ENCODE results near the gene CLIC3. TPM values are rescaled to one million over a fixed set of nuclear protein-coding genes. Genes with fewer than 3 reads are reported as not detected.

Gene CLIC3
- total RNA-seq, 1 donor from 2014 or later: 0.39 TPM

- Histone ChIP-seq H3K4me3 (ENCODE audit: insufficient read depth, low read depth, low read length) (no peak overlapping the region), H3K4me1 (ENCODE audit: insufficient read depth, low read length) (no peaks in the 10 kb centered on the region), H3K36me3 (ENCODE audit: insufficient read depth, low read length) (no peaks in the 10 kb centered on the region), H3K9me3 (ENCODE audit: insufficient read depth, low read depth, low read length) (no peaks in the 10 kb centered on the region), H3K27me3 (ENCODE audit: insufficient read depth, low read length) (no peaks in the 10 kb centered on the region), H3K4me2 (ENCODE audit: low read length) (no peak overlapping the region), H3K27ac (ENCODE audit: low read depth, low read length) (no peak overlapping the region), H3K79me2 (ENCODE audit: insufficient read depth, low read length) (no peaks in the 10 kb centered on the region), H3K9ac (ENCODE audit: low read length) (no peak overlapping the region), H4K20me1 (ENCODE audit: insufficient read depth, low read length) (peaks cover 4% of the 10 kb centered on the region), H2AFZ (ENCODE audit: low read depth, low read length) (no peak overlapping the region)
- no peak for FAIRE-seq
- Mint-ChIP-seq H3K36me3 (ENCODE audit: low read depth, unreplicated experiment) (peaks cover 8% of the 10 kb centered on the region), H3K27me3 (ENCODE audit: low read depth, unreplicated experiment) (peaks cover 3% of the 10 kb centered on the region), H3K27ac (ENCODE audit: unreplicated experiment) (no peak overlapping the region), H3K4me1 (ENCODE audit: low read depth, unreplicated experiment) (no peaks in the 10 kb centered on the region), H3K9me3 (ENCODE audit: unreplicated experiment) (no peaks in the 10 kb centered on the region), H3K4me3 (ENCODE audit: unreplicated experiment) (no peak overlapping the region)
- TF ChIP-seq EZH2 (IDR thresholded peaks at IDR 0.05; ENCODE audit: insufficient read depth, low read length) (no peak), CTCF (IDR thresholded peaks at IDR 0.05; ENCODE audit: insufficient read depth, low read depth, low read length) (no peak)
- DNase-seq (ENCODE audit: low read depth): no peak
These were observed 23.7 kb upstream of the CLIC3 start for GRCh38 chr9:137019891-137020683.

GRCh38 chr9:137018761-137019559, 22.6 kb upstream of the CLIC3 start:
- Mint-ChIP-seq H3K27me3 (ENCODE audit: low read depth, unreplicated experiment) (peaks cover 3% of the 10 kb centered on the region), H3K4me3 (ENCODE audit: unreplicated experiment) (no peak overlapping the region), H3K9me3 (ENCODE audit: unreplicated experiment) (no peaks in the 10 kb centered on the region), H3K4me1 (ENCODE audit: low read depth, unreplicated experiment) (no peaks in the 10 kb centered on the region), H3K27ac (ENCODE audit: unreplicated experiment) (no peak overlapping the region), H3K36me3 (ENCODE audit: low read depth, unreplicated experiment) (peaks cover 8% of the 10 kb centered on the region)
- DNase-seq (ENCODE audit: low read depth): no peak
- Histone ChIP-seq H4K20me1 (ENCODE audit: insufficient read depth, low read length) (peaks cover 4% of the 10 kb centered on the region), H3K4me2 (ENCODE audit: low read length) (no peak overlapping the region), H3K4me1 (ENCODE audit: insufficient read depth, low read length) (no peaks in the 10 kb centered on the region), H2AFZ (ENCODE audit: low read depth, low read length) (no peak overlapping the region), H3K9me3 (ENCODE audit: insufficient read depth, low read depth, low read length) (no peaks in the 10 kb centered on the region), H3K27me3 (ENCODE audit: insufficient read depth, low read length) (no peaks in the 10 kb centered on the region), H3K4me3 (ENCODE audit: insufficient read depth, low read depth, low read length) (no peak overlapping the region), H3K79me2 (ENCODE audit: insufficient read depth, low read length) (no peaks in the 10 kb centered on the region), H3K36me3 (ENCODE audit: insufficient read depth, low read length) (no peaks in the 10 kb centered on the region), H3K9ac (ENCODE audit: low read length) (no peak overlapping the region), H3K27ac (ENCODE audit: low read depth, low read length) (no peak overlapping the region)
- TF ChIP-seq CTCF (IDR thresholded peaks at IDR 0.05; ENCODE audit: insufficient read depth, low read depth, low read length) (no peak), EZH2 (IDR thresholded peaks at IDR 0.05; ENCODE audit: insufficient read depth, low read length) (no peak)
- FAIRE-seq: no peak
